Mucosa of descending colon (tissue), 3 donors: ENCODE results near the gene ART4. TPM values are rescaled to one million over a fixed set of nuclear protein-coding genes. Genes with fewer than 3 reads are reported as not detected.

Experiments used
- ATAC-seq: fragments of 200-7000 bp; cut with Tn5 transposase; one replicate; pipeline ENCODE4 v1.9.1; 2020; ENCODE audit warnings: mild to moderate bottlenecking, moderate library complexity
- DNase-seq, 3 donors: peaks; one replicate each; pipeline ENCODE4 v3.0.0-alpha.2; 2020
- H3K36me3 ChIP-seq: fragments of 200-600 bp; one replicate; pipeline ENCODE4 v1.8.0; 2021; ENCODE audit warnings: low read depth, mild to moderate bottlenecking
- H3K4me1 ChIP-seq: fragments of 200-600 bp; one replicate; pipeline ENCODE4 v1.8.0; 2021; ENCODE audit warnings: low read depth, mild to moderate bottlenecking
- H3K4me3 ChIP-seq: fragments of 200-600 bp; one replicate; pipeline ENCODE4 v1.8.0; 2021; ENCODE audit warnings: mild to moderate bottlenecking
- H3K9me3 ChIP-seq: fragments of 200-600 bp; one replicate; pipeline ENCODE4 v1.8.0; 2021; ENCODE audit warnings: mild to moderate bottlenecking
- CTCF ChIP-seq: fragments of 200-600 bp; IDR thresholded peaks from one replicate; pipeline ENCODE4 v1.8.0; 2022; ENCODE audit warnings: antibody characterized with exemption, mild to moderate bottlenecking
- intact Hi-C, 2 donors: fragments of 100-400 bp; cut with DNase I in 1 of 2; cut with micrococcal nuclease in 1 of 2; formaldehyde crosslinking; loops; one replicate each; pipeline versions ENCODE4 v1.11.0 to v1.11.1; 2022; cut with DNase I, micrococcal nuclease
- total RNA-seq, 3 donors: library from RNA; stranded (reverse); fragmentation: NEBNext Ultra II Directional in 2 of 3; extraction: Animal tissue kit (Norgen Biotek cat#: 25700) in 2 of 3; gene quantifications; one replicate each; pipeline versions ENCODE4 v1.2.1 to v1.2.4, GENCODE V29; 2021 to 2023
- donor health status: DM: no; HTN: no; CAD: no; lungs with moderate emphysema.
- donor health status: DM: no; HTN: no; CAD: no.
- donor health status: DM: no; HTN: yes; CAD: no.

The ART4 gene
- total RNA-seq, 3 donors from 2014 or later: 0.06 to 1.9 (median 0.54) TPM

GRCh38 chr12:14780859-14781258, 62.5 kb downstream of the ART4 start:
- ATAC-seq (no peak), DNase-seq (no peak)
- H3K4me3 ChIP-seq: no peak overlapping the region
- peaks cover 15% of the 10 kb centered on the region for H3K4me1 ChIP-seq
- H3K36me3 ChIP-seq: no peaks in the 10 kb centered on the region
- no peak for TF ChIP-seq CTCF
- intact Hi-C loops: no loop called here
- H3K9me3 ChIP-seq: no peaks in the 10 kb centered on the region

- Histone ChIP-seq H3K36me3 (no peaks in the 10 kb centered on the region), H3K4me3 (no peak overlapping the region), H3K9me3 (no peaks in the 10 kb centered on the region), H3K4me1 (peaks cover 19% of the 10 kb centered on the region)
- ATAC-seq (no peak), DNase-seq (no peak)
- intact Hi-C loops: no loop called here
- TF ChIP-seq CTCF: no peak
Measured at GRCh38 chr12:14779834-14780233, 63.5 kb downstream of the ART4 start.

- TF ChIP-seq CTCF: no peak
- peak; percentile 42 for ATAC-seq
- no peaks in the 10 kb centered on the region for H3K36me3 ChIP-seq
- no peak overlapping the region for H3K4me3 ChIP-seq
- DNase-seq: peak in 2 of 3 donors; percentile 43 to 58
- H3K4me1 ChIP-seq: peaks cover 19% of the 10 kb centered on the region
- peaks cover 2% of the 10 kb centered on the region for H3K9me3 ChIP-seq
- intact Hi-C loops: no loop called here
Measured at GRCh38 chr12:14777271-14777670, 66.1 kb downstream of the ART4 start.

- H3K4me1 ChIP-seq: peaks cover 19% of the 10 kb centered on the region
- H3K9me3 ChIP-seq: peaks cover 2% of the 10 kb centered on the region
- ATAC-seq: no peak
- no peak for DNase-seq
- intact Hi-C loops: no loop called here
- no peaks in the 10 kb centered on the region for H3K36me3 ChIP-seq
- no peak overlapping the region for H3K4me3 ChIP-seq
- no peak for TF ChIP-seq CTCF
Measured at GRCh38 chr12:14776236-14776961, 66.9 kb downstream of the ART4 start.

- intact Hi-C loops: no loop called here
- ATAC-seq (no peak), DNase-seq (no peak)
Measured at GRCh38 chr12:14775636-14775980, 67.7 kb downstream of the ART4 start.

More at GRCh38 chr12:14775636-14775980, 67.7 kb downstream of the ART4 start:
- TF ChIP-seq CTCF: no peak
- H3K4me3 ChIP-seq: no peak overlapping the region
- peaks cover 2% of the 10 kb centered on the region for H3K9me3 ChIP-seq
- no peaks in the 10 kb centered on the region for H3K36me3 ChIP-seq
- H3K4me1 ChIP-seq: peaks cover 19% of the 10 kb centered on the region

Other genes with a start within 250 kb of the ART4 start
- gene GUCY2C, start 146.9 kb downstream of the ART4 start, total RNA-seq: 10 to 100 TPM; 33.2 to 94.8 (median 73.8) TPM
- gene WBP11, start 40.0 kb downstream of the ART4 start, total RNA-seq: 10 to 100 TPM; 38.4 to 53.7 (median 48.3) TPM
- under 1 TPM; 0.44 to 0.96 (median 0.46) TPM for gene C12orf60, start 39.9 kb downstream of the ART4 start, total RNA-seq
- gene SMCO3, start 29.3 kb downstream of the ART4 start, total RNA-seq: not detected
- gene MGP, start 42.3 kb upstream of the ART4 start, total RNA-seq: 100 to 1,000 TPM in 2 of 3 donors, 10 to 100 TPM in 1; 42.9 to 655 (median 121) TPM
- 1 to 10 TPM; 1.4 to 5.6 (median 4.1) TPM for gene ERP27, start 95.0 kb upstream of the ART4 start, total RNA-seq
- gene ARHGDIB, start 118.1 kb upstream of the ART4 start, total RNA-seq: 10 to 100 TPM; 26.2 to 78.2 (median 37.8) TPM
- gene PDE6H, start 129.5 kb upstream of the ART4 start, total RNA-seq: under 1 TPM in 1 of 3 donors, not detected in 2; 0.55 TPM